Endothelial cell of umbilical vein (primary cell): ENCODE data around the gene C14orf180.

Experiments used
- CTCF ChIP-seq, 2 donors: IDR thresholded peaks; 1 replicate in 1 of 2; 2 replicates in 1 of 2; pipeline ENCODE4 v1.5.1; 2011; ENCODE audit warnings: low read length in 2 of 2, mild to moderate bottlenecking in 2 of 2, moderate library complexity in 2 of 2, control low read depth in 1 of 2, inconsistent platforms in 1 of 2, low read depth in 1 of 2; ENCODE audit not compliant: insufficient read depth in 1 of 2; ENCODE audit errors: extremely low read depth in 1 of 2
- EZH2 ChIP-seq: IDR thresholded peaks from 2 replicates; pipeline ENCODE4 v1.6.1; 2012; ENCODE audit warnings: borderline replicate concordance, low read depth, mild to moderate bottlenecking, moderate library complexity, low read length, inconsistent platforms; ENCODE audit not compliant: severe bottlenecking
- FOS ChIP-seq: IDR thresholded peaks from 2 replicates; pipeline ENCODE4 v1.6.1; 2011; ENCODE audit warnings: mild to moderate bottlenecking, low read length, moderate library complexity, borderline replicate concordance; ENCODE audit not compliant: insufficient read depth
- GATA2 ChIP-seq: IDR thresholded peaks from 2 replicates; pipeline ENCODE4 v1.7.0; 2011; ENCODE audit warnings: low read depth, mild to moderate bottlenecking, moderate library complexity, mixed read lengths, low read length; ENCODE audit not compliant: insufficient read length, insufficient read depth
- JUN ChIP-seq: IDR thresholded peaks from 2 replicates; pipeline ENCODE4 v1.6.1; 2011; ENCODE audit warnings: borderline replicate concordance, low read depth; ENCODE audit not compliant: insufficient read length, insufficient read depth
- MAX ChIP-seq: IDR thresholded peaks from 2 replicates; pipeline ENCODE4 v1.6.1; 2011; ENCODE audit not compliant: insufficient read depth, insufficient read length
- MYC ChIP-seq: IDR thresholded peaks from one replicate; pipeline ENCODE4 v1.6.1; 2011; ENCODE audit warnings: mild to moderate bottlenecking, low read depth, low read length
- POLR2A ChIP-seq: IDR thresholded peaks from 2 replicates; pipeline ENCODE4 v1.6.1; 2012; ENCODE audit warnings: low read depth, mild to moderate bottlenecking, control low read depth, low read length
- POLR2AphosphoS5 ChIP-seq: IDR thresholded peaks from 2 replicates; pipeline ENCODE4 v1.6.1; 2012; ENCODE audit warnings: low read depth, mild to moderate bottlenecking, control low read depth, low read length, moderate library complexity; ENCODE audit not compliant: insufficient read depth

- no peak for TF ChIP-seq POLR2A
- TF ChIP-seq CTCF (IDR thresholded peaks at IDR 0.05; ENCODE audit: extremely low read depth in 1 of 2, insufficient read depth in 1 of 2, low read depth in 1 of 2, low read length in 2 of 2): no peak
- no peak for TF ChIP-seq EZH2
- TF ChIP-seq JUN: no peak
- TF ChIP-seq MYC: no peak
- no peak for TF ChIP-seq POLR2AphosphoS5
- no peak for TF ChIP-seq MAX
- TF ChIP-seq FOS: no peak
- no peak for TF ChIP-seq GATA2
Observed at GRCh38 chr14:104542871-104543830, 36.4 kb upstream of the C14orf180 start.
